Measurements from ENCODE around the gene RNF32. TPM values are rescaled to one million over a fixed set of nuclear protein-coding genes. Genes with fewer than 3 reads are reported as not detected.

Gene RNF32
- total RNA-seq, 1 donor = 0.43 TPM

GRCh38 chr7:156650042-156650441, 9.5 kb downstream of the RNF32 start:
- DNase-seq (ENCODE audit: low read depth) = peak; percentile 21
- no peak overlapping the region for H3K4me3 ChIP-seq (ENCODE audit: low read depth, low read length)
- peak; percentile 57 for TF ChIP-seq CTCF (IDR thresholded peaks at IDR 0.05; ENCODE audit: insufficient read depth, low read depth, low read length)

GRCh38 chr7:156651474-156651873, 10.9 kb downstream of the RNF32 start:
- no peak for TF ChIP-seq CTCF (IDR thresholded peaks at IDR 0.05; ENCODE audit: insufficient read depth, low read depth, low read length)
- H3K4me3 ChIP-seq (ENCODE audit: low read depth, low read length) = no peak overlapping the region
- peak; percentile 11 for DNase-seq (ENCODE audit: low read depth)

- no peak overlapping the region for H3K4me3 ChIP-seq (ENCODE audit: low read depth, low read length)
- no peak for TF ChIP-seq CTCF (IDR thresholded peaks at IDR 0.05; ENCODE audit: insufficient read depth, low read depth, low read length)
- no peak for DNase-seq (ENCODE audit: low read depth)
Measured at GRCh38 chr7:156652886-156653568, 12.5 kb downstream of the RNF32 start.

- DNase-seq (ENCODE audit: low read depth) = no peak
- H3K4me3 ChIP-seq (ENCODE audit: low read depth, low read length) = no peak overlapping the region
- no peak for TF ChIP-seq CTCF (IDR thresholded peaks at IDR 0.05; ENCODE audit: insufficient read depth, low read depth, low read length)
Measured at GRCh38 chr7:156654511-156655234, 14.1 kb downstream of the RNF32 start.

GRCh38 chr7:156655251-156655650, 14.7 kb downstream of the RNF32 start:
- no peak for TF ChIP-seq CTCF (IDR thresholded peaks at IDR 0.05; ENCODE audit: insufficient read depth, low read depth, low read length)
- H3K4me3 ChIP-seq (ENCODE audit: low read depth, low read length) = no peak overlapping the region
- DNase-seq (ENCODE audit: low read depth) = no peak

- no peak overlapping the region for H3K4me3 ChIP-seq (ENCODE audit: low read depth, low read length)
- DNase-seq (ENCODE audit: low read depth) = no peak
- TF ChIP-seq CTCF (IDR thresholded peaks at IDR 0.05; ENCODE audit: insufficient read depth, low read depth, low read length) = no peak
Measured at GRCh38 chr7:156655983-156656382, 15.4 kb downstream of the RNF32 start.

Data from fibroblast of villous mesenchyme (primary cell).